Measurements from ENCODE around the gene ANKRD6.

The ANKRD6 gene

DNA sequence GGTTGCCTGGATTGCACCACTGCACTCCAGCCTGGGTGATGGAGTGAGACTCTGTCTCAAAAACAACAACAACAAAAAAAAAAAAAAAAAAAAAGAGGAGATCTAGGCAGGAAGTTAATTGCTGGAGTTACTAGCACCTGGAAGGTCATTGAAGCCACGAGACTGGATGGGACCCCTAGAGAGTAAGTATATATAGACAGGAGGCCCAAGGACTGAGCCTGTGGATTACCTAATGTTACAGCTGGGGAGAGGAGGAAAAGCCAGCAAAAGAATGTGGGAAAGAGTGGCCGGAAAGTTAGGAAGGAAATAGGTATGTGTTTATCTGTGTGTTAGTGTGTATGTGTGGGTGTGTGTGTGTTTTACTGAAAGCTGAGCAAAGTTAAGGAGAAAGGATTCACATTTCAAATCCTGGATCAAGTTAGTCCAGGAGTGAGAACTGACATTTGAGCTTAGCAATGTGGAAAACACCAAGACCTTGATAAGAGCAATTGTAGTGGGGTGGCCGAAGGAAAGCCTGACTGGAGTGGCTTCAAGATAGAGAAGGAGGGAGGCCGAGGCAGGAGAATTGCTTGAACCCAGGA is 38.4 kb downstream of the ANKRD6 start:
- DNase-seq (ENCODE audit: low spot score), result no peak

DNA sequence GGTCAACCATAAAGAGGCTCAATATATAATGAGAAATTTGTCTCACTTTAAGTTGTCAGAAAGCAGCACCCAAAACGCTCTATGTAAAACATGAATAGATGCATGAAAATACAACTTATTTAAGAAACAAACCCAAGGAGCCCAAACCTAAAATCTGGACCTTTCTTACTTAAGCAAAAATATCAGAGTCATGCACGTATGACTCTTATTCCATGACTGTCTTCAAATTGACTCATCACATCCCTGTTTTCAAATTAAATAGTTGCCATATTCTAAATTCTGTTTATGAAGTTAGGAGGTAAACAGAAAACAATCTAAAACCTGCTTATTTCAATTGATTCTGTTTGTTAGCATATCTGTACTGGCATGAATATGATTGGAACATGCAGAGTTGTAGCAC is 42.1 kb downstream of the ANKRD6 start:
- DNase-seq (ENCODE audit: low spot score), result no peak

DNA sequence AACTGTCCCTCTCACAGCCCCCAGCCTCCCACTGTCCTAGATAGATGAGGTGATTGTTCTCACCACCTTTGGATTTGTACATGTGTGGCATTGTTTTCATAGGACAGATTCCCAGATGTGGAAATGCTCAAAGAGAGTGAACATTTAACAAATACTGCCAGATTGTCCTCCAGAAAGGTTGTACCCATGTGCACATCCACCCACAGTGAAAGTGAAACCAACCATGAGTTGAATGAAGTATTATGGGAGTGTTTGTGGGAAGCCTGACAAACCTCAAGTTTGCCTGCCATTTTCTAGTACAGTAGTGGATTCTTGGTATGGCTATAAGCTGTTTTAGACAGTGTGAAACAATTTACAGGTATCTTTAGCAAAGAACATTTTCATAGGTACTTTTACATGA is 42.7 kb downstream of the ANKRD6 start:
- no peak for DNase-seq (ENCODE audit: low spot score)

DNA sequence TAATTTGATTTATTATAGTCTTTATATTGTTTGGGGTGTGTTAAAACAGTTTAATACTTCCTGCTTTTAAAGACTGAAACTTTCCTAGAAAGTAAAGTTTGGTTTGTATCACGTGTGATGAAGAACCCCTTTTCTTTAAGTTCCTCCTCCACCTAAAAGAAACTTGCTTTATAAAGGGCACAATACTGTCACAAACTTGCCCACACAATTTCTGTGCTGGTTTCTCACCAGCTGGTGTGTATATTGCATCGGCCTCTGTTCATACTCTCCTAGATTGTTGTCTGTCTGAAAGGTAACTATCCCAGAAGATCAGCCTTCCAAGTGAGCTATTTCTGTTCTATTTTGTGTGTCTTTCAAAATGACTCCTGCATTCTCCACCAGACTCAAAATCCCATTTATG is 46.9 kb downstream of the ANKRD6 start:
- no peak for DNase-seq (ENCODE audit: low spot score)

DNA sequence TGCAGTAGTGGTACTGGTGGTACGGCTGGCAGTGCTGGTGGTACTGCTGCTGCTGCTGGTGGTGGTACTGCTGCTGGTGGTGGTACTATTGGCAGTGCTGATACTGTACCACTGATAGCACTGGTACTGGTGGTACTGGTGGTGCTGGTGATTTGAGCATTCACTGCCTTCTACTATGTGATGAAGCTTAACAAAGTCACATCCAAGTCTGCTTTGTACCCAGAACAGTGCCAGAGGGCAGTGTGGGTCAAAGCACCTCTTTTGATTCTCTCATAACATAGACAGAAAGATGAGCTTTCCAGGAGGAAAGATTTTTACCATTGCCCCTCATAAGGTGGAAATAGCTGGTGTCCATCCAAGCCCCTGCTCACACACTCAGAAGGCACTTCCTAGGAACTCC is 48.7 kb downstream of the ANKRD6 start:
- no peak for DNase-seq (ENCODE audit: low spot score)

DNA sequence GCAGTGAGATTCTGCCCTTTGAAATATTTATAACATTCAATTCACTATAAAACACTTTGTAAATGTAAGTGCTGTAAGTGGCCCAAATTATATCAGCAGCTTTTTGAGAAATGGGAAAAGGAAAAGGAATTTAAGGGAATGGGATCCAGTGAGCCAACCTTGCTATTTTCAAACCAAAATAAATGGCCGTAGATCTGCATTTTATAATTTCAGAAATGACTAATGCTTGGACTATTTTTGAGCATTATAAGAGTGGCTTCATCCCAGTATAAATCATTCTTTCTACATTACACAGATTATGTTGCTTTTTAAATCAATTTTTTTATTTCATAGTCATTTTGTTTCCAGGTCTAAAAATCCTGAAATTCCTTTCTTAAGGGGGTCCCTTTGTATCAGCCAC is 49.2 kb downstream of the ANKRD6 start:
- DNase-seq (ENCODE audit: low spot score), result no peak

DNA sequence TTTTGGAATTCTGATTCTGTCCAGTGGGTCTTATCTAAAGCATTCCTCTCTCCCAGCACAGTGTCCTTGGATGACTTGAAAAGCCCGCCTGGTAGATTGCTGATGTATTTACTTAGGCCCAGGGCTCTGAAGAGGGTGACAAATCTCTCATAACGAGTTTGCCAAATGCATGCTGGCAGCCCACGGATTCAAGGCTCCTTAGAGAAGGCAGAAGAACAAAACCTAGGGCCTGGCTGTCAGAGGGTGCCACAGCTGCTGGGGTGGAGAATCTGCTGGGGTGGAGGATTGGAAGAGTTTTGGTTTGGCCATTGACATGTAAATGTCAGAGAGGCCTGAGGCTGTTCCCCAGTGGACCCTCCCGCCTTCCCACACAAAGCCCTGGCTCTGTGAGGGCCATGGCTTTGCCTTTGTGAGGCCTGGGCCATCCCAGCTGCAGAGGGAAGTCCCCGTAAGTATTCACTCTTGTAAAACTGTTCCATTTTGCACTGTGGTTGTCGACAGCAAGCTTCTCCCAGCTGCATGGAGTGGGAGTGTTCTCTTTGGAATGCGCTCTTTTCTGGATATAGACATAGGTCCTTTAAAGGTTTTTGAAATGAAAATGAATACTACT is 50.3 kb downstream of the ANKRD6 start:
- no peak for DNase-seq (ENCODE audit: low spot score)

DNA sequence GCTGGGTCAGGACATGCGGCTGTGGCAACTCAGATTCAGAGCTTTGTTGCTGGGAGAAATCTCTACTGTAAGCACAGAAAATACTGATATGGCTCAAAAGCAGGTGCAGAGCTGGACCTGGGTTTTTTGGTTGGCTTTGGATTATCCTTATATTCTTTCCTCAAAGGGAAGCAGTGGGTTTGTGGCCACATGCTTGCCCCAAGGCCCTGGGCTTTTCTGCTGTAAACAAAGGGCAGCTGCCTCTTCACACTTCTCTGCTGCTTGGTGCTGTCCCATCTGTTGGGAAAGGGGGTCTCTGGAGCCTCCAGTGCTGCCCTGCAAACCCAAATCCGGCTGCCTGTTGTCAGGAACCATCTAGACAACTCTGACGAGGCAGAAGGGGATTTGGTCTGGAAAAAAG is 52.4 kb downstream of the ANKRD6 start:
- DNase-seq (ENCODE audit: low spot score), result no peak

DNA sequence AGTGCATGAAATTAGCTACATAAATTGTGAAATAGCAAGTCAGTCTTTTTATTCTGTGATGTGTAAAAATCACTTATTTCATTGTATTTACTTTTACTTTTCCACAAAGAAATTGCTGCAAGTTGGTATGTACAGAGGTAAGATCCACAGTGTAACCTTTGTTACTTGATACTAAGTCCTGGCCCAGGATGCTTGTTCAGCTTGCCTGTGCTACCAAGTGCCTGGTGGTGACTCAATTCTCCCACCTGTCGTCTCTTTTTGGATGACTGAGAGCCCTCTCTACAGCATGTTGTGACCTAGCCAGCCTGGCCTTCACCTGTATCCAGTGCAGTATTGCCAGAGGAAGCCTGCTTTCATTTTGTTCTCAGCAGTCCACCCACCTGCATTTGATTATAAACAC is 54.9 kb downstream of the ANKRD6 start:
- no peak for DNase-seq (ENCODE audit: low spot score)

DNA sequence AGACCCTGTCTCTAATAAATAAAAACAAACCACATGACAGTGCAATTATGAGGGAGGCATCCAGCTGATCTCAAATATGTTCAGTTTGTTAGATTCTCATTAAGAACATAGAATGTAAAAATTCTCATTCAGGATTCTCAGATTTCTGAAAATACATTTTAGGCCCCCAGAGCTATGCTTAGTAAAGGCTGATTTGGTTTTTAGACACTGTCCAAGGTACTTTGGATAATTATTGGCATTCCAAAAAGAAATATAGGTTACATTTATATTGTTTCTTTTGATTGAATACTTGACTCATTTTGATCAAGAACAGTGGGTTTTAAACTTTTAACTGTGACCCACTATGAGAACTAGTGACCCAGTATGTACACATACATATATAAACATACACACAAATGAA is 55.5 kb downstream of the ANKRD6 start:
- DNase-seq (ENCODE audit: low spot score), result no peak

DNA sequence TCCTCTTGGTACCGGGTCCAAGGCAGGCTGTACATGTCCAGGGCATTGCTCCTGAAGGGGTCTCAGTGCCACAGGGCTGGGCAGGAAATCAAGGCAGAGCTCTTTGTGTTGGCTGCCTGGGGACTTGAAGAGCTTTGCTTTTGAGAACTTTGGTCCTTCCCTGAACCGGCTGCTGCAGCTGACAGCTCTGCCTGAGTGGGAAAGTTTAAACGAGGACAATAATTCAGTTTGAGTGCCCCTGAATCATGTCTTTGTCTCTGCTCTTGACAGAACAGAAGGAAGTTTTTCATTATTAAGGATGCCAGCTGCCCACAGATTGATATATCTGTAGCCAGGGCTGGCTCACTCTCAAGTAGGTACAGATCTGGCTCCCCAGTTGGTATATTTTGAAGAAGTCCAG is 56.1 kb downstream of the ANKRD6 start:
- DNase-seq (ENCODE audit: low spot score), result no peak

DNA sequence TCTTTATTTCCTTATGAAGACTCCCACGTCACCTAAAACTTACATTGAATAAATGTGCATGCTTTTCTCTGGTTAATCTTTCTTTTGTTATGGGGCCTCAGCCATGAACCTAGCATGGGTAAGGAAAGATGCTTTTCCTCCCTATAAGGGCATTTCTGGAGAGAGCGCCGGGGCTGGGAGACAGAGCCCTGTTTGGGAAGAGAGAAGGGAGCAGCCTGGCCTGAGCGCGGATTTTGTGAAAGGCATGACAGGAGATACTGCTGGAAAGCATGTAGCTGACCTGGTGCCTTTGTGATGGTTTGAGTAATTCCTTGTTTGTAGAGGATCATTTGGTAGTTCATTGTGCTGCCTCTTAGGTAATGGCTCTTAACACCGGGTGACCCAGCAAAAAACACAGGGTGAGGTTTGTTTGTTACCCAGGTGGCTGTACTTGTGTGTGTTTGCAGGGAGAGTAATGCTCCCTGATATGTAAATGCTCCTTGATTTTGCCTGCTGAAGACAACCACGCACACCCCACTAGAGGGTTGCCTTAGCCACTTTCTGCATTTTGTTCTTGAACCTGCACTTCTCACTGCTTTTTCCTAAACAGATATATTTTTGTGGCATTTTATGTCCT is 59.2 kb downstream of the ANKRD6 start:
- DNase-seq (ENCODE audit: low spot score), result no peak

DNA sequence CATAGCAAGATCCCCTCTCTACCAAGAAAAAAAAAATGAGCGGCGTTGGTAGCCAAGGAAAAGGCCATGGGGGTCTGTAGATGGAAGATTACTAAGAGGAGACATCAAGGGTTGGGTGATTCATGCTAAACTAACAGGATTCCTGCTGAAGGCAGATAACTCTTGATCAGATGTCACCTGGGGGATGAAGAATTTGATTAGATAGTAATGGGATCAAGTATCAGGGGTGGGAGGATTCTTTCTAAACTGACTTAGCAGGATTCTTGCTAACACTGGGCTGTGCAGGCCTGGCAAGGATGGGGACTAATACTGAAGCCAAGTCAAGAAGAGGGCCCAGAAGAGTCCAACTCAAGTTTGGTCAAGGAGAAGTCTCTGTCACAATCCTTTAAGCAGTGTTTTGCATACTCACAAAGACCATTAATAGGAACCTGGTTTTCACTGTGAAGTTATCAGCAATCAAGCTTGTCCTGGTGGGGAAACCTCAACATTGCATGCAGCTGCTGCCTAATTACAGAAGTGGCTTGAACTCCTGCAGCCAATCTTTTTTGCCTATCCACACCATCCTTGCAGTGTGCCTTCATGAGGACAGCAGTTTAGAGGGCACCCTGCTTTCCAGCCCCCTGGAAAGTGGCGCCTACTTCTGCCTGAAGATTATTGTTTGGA is 61.3 kb downstream of the ANKRD6 start:
- no peak for DNase-seq (ENCODE audit: low spot score)

DNA sequence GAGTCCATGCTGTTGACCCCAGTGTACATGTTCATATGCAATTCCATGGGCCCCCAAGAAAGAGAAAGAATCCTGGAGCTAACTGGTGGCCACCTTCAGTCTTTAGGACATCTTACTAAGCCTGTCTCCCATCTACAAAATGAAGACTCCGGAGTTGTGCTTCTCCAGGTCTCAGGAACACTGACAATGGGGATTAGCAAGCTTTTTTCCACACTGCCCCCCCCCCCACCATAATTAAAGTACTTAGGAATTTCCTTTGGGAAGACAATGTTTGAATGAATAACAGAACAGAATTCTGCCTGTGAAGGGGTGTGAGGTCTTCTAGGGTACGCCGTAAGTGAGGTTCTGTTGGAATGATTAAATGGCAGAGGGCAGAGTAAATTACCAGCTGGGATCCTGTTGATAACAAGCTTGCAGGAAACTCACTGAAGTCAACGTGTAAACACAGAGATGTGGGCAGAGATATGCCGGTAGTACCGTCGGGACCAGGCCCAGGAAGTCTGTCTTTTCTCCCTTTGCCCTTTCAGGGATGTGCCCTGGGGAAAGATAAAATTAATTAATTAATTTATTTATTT is 63.1 kb downstream of the ANKRD6 start:
- no peak for DNase-seq (ENCODE audit: low spot score)

DNA sequence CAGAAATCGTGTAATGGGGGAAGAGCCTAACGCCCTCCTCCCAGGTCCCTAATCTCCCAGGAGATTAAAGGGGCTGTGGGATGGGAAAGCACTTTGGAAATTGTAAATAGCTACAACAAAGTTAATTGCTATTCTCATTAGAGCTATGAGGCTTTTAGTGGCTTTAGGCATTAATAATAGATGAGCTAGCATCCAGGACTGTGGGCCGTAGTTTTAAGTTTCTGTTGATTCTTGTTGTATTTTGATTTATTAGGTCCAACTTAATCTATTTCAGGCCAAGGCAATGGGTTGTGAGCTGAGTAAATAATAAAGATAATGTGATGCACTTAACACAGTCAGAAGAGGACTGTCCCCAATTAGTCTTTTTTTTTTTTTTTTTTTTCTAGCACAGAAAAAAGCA is 67.7 kb downstream of the ANKRD6 start:
- no peak for DNase-seq (ENCODE audit: low spot score)

DNA sequence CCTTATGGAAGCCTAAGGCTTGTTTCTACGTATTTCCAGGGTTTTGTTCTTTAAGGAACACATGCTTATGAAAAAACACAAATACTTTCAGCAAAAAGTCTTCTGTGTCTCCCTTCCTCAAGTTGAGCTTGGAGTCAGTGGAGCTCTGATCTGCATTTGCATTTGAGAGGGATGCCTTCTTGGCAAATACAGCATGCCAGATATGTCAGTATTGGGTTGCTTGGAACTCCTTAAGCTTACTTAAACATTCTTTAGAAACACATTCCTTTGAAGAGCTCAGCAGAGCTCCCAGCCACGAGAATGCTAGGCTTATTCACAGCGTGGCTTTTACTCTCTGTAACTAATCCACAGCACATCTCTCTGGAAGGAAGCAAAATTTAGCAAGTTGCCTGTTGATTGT is 68.3 kb downstream of the ANKRD6 start:
- DNase-seq (ENCODE audit: low spot score), result no peak

DNA sequence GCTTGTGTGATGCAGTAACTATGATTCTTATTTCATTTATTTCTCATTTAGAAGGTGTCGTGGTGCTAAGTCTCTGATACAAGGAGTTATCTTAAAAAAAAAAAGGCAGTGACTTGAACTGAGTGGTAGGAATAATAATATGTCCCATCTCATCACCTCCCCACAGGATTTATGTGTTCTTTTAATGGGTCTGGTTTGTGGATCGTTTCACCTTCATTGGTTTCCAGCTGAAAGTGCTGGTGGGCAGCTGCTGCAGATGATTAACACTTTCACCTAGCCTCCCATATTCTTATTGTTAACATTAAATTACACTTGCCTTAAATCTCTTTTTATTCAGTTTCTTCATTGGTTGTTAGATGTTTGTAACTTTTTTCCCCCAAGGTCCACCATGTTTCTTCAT is 68.8 kb downstream of the ANKRD6 start:
- no peak for DNase-seq (ENCODE audit: low spot score)

DNA sequence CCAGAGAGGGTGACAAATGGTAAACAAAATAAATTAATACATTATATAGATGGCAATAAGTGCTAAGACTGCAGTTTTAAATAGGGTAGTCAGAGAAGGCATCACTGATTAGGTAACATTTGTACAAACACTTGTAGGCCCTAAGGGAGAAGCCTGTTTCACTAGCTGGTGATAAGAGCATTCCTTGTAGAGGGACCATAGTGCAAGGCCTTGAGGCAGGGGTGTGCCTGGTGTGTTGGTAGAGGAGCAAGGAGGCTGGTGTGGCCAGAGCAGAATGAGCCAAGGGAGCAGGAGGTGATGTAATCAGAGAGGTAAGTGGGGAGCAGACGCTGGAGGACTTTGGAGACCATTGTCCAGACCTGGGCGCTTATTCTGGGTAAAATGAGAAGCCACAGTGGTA is 70.7 kb downstream of the ANKRD6 start:
- DNase-seq (ENCODE audit: low spot score), result no peak

DNA sequence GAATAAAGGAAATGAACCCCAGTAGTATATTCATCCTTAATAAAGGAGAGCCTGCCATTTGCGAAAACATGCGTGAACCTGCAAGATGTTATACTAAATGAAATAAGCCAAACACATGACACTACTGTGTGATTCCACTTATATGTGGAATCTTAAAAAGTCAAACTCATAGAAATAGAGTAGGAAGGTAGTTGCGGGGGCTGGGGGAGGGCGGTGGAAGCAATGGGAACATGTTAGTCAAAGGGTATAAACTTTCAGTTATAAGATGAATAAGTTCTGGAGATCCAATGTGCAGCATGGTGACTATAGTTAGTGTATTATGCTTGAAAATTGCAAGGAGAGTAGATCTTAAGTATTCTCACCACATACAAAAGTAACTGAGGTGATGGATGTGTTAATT is 72.9 kb downstream of the ANKRD6 start:
- no peak for DNase-seq (ENCODE audit: low spot score)

DNA sequence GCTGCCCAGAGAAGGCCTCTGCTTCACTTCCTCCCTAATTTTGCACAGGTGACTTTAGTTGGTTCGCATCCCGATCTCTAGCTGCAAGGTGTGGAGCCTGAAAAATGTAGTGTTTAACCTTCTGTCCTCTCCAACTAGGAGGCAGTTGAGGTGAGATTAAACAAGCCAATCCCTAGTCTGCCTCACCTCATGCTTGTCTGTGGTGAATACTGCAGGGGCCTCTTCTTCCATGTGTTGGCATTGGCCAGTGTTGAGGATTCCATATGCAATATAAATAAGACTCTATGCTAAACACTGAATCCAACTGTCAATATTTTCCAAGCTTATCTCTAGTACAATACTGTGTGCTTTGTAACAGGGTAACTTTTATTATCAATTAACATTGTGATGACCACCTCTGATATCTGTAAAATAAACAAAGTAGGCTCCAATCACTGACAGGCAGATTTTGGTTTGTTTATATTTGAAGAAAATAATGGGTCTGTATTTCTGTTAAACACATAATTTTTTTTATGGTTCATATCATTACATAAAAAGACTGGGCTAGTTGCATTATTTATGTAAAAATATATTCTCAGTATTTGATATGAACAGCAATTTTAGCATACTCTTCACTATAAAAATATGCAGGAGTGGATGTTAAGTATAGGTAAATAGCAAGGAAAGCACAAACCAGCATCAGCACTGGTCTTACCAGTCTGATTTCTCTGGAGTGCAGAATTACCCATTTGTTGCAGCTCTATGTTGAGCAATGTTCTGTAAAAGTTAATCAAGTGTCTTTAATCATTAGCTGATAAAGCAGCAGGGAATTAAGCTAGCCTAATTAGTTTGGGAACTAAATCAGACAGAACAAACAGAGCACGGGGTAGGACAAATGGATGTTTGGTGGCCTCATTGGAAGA is 74.0 kb downstream of the ANKRD6 start:
- DNase-seq (ENCODE audit: low spot score), result no peak

DNA sequence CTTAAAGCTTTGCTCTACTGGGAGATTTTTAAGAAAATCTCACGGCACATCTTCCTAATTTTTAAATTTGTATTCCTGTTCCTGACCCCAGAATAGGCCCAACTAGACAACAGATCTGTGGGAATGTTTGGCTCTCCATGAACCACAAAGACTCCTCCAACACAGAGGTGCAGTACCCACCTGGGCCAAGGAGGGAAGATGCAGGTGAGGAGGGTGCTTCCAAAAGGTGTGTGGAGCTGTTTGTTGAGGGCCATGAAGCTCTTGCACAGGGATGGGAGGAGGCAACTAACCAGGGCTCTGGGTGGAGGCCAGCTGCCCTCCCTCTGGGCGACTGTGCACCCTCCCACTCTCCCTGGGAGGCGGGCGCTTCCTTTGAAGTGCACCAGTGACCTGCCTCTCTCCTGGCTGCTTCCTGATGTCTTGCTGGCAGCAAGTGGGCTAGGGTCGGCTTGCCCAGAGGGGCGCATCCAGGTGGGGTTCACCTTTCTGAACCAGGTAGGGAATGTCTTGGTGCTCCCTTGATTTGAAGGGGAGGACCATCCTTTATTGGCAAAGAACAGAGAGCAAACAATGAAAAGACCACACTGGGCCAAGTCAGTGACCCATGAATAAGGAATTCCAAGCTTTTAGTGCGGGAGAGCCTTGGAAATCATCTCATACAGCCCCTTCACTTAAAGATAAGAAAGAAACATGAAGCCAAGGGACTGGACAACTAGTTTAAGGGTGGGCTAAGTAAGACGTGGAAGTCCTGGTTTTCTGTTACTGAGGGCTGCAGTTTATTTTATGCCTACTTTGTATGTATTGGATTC is 76.0 kb downstream of the ANKRD6 start:
- no peak for DNase-seq (ENCODE audit: low spot score)

Data from AG08396 (cell line).